HS-5 (cell line): ENCODE data around the gene ALDH1A3.

ENCODE experiments used
- DNase-seq: peaks from one replicate; pipeline ENCODE4 v3.0.0-alpha.2; 2012; ENCODE audit warnings: low read depth

Gene ALDH1A3

DNA sequence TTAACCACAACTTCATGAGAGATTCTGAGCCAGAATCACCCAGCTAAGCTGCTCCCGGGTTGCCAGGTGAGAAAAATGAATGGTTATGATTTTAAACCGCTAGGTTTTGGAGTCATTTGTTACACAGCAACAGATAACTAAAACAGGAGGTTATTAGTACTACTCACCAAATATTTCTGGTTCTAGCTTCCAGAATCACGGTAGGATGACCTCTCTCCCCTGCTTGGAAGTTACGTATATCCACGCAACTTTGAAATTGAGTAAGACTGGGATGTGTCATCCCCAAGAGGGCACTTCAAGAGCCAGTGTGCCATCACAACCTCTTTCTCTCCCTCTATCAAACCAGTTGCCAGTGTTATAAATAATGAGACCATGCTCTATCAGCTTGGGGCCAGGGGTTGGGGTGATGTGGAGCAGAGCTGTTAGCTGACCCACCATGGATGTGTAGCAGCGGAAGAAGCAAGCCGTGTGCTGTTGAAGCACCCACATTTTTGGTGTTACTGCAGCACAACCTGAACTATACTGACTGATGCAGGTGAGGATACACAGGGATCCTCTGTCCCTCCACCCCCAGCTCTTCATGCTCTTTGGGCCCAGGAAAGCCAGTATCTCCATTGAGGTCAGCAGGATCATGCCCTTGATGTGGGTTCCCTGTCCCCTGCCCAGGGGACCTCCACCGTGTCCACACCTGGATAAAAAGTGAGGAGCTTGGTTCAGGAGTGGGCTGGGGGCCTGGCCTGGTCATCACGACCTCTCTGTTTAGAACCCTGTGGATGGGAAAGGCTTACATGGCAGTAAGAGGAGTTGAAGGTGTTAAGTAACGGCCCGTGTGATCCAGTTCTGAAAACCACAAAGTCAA lies 19.4 kb upstream of the ALDH1A3 start:
- DNase-seq: no peak

DNA sequence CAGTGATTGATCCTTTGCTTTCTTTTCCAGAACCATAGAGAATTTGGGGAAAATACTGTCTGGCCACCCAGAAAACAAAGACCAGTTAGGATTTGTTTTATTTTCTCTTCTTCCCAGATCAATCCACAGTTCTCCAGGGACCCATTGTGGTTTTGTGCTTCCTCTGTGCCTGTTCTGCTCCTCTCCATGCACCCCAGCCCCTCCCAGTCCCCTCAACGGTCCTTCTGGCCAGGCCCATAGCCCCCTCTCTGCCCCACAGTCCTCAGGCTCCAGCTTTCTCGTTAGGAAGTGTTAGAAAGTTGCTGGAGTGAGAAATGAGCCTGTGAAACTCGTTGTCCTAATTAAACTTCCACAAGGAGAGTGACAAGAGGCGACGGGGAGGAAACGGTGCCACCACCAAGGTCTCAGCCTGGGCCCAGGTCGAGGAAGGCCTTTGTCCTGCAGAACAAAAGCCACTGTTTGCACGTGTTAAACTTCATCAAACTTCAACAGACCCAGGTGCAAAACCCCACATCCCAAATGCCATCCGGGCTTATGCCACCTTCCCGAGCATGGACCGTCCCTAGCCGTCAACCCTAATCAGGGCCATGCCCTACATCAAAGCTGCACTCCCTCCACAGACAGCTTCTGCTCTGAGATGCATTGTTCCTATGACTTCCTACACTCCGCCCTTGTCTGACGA lies 18.7 kb upstream of the ALDH1A3 start:
- DNase-seq: no peak

DNA sequence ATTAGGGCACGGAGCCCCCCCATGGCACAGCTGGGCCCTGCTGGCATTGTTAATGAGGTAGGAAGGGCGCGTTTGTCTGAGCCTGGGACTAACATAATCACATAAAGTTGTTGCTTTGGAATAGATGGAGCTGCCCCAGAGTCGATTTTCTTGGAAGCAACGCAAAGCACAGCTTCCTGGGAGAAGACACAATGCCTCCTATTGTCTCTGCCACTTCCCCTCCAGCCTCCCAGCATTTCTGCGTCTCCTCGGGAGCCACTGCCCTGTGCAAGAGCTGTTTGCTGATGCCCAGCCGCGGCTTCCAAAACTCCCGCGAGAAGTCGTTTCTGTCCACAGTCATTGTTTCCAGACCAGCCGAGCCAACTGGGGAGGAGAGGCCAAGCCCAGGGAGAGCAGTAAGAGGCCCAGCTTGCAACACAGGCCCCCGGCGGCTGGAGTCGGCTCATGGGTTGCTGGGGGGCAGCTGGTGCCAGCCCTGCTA lies 18.1 kb upstream of the ALDH1A3 start:
- no peak for DNase-seq

DNA sequence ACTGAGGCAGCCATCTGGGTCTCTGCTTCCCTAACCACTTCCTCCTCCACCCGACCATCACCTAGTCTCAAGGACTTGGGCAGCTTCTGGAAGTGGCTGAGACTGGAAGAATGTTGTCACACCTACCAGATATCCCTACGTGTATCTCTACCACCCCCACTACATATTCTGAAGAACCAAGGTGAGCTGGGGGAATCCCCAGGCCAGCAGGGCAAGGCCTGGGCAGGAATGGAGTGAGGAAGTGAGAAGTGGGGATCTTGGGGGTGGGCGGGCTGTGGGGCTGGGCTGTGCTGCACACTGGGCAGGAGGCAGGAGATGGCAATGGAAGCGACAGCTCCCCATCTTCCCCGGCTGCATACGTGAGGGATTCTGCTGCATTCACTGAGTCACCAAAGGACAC lies 17.5 kb upstream of the ALDH1A3 start:
- DNase-seq: no peak

DNA sequence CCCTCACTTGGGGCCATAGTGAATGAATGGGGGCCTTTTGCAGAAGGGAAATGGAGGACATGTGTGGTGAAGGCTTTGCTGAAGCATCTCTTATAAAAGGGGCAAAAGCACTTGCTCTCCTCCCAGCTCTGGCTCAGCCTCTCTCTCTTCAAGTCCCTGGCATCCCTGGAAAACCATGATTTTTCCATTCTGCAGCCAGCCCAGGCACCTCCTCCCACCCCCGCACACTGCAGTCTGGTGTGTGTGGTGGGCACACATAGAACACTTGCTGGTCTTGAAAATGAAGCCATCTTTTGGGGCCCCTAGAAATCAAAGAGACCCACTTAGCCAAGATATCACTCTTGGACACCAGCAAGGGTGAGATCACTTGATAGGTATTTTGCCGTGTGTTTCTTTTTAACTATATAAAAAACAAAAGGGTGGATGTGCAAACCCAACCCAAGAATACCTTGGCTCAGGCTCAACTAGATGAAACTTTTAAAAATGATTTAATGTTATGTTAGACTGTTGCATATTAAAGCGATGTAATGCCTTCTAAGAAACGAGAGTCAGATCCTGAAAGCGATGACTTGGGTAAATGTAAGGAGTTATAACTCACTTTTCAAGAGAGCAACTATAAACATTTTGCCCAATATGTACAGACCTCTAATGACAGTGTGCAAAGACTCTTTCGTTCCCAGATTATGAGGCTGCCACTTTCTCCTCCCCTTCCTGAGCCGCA lies 16.4 kb upstream of the ALDH1A3 start:
- DNase-seq: no peak

DNA sequence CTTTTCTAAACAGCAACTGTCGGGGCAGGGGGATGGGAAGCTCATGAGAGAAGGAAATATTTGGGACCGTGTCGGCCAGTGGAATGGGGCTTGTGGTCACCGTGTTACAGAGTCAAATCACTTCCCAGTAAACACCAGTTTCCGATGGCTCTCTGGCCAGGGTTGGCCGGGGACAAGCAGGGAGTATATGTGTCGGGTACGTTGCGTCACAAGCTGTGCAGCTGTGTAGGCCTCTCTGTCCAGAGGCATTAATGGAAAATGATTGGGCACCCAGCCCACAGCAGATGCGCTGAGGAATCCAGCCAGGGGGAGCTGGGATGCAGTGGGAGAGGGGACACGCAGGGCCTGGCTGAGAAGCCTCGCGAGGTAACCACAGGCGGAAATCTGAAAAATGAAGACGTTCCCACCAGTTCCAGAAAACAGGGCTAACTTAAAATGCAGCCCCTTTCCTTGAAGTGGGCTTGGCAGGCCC lies 15.8 kb upstream of the ALDH1A3 start:
- DNase-seq: no peak

DNA sequence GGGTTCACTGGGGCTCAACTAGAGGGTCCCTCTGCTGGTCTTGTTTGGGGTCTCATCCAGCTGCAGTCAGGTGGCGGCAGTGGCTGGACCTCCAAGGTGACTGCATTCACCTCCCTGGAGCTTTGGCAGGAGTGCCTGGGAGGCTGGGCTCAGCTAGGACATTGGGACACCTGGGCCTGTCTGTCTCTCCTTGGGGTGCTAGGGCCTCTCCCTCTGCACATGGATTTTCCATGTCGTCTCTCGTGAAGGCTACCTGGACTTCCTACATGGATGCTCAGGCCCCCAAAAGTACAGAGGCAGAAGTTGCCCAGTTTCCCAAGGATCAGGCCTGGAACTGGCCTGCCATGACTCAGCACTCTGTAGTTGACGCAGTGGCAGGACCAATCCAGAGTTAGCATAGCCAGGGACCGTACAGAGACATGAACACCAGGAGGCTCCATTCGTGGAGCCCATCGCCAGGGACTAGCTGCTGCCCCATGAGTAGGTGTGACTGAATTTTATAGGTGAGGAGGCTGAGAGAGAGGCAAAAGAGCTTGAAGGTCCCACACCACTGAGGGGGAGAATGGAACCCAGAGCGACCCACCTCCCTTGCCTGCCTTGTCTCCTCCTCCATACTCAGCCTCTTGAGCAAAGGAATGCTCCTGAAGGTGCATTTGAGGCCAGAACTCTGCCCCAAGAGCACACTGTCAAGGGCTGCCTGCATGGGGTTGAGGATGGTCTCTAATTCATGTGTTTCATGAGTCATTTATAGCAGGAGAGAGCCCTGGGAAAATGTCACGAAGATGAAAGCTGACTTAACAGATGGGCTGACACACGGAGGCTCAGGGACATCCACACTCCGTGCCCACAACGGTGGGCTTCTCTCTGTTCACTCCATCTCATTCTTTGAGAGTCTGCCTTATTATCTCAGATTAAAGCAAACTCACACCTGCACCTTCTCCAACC lies 13.0 kb upstream of the ALDH1A3 start:
- no peak for DNase-seq

DNA sequence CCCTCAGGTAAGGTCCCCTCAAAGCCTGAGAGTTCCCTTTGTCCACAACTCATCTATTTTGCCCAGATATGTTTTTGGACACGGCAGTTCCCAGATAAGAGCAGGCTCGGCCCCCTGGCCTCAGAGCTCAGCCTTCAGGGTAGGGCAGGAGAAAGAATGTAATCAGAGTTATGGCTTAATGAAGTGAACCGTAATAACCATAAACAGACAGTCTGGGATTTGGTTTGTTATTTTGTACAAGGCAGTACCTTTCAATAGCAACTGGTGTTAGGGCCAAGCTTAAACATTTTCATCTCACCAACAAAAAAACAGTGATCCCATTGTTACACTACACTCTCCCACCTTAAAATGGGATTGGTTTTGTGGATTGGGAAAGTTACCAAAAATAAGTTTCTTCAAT lies 12.2 kb upstream of the ALDH1A3 start:
- DNase-seq: no peak

DNA sequence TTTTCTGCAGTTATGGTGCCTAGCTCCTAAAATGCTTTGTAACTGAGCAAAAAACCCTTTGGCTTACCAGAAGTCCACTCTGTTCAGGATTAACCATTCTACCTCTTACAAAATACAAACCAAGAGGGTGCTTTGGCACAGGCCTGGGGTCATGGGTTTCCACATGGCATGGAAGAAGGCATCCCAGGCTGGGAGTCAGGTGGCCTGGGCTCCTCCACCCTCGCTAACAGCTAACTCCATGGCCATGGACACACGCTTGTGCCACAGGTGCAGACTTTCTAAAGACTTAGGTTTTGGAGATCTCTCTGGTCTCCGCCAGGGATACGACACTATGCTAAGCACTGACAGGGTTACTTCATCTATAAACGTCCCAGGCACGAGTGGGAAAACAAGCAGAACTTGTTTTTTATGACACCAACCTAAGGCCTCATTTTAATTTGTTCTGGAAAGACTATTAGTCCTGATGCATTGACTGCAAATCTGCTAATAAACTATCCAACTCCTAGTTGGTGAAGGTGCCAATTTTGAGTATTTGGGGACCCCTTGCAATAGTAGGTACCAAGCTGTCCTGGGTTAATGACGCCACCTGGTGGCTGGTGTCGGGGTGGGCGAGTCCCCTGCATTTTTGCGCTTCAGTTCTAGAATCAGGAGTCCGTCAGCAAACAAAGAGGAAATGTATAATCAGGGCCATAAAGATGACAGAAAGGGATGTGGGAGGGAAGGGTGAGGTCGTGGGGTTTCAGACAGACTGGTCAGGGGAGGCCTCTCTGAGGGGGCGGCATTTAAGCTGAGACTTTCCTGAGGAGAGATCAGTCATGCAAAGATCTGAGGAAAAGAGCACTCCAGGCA lies 10.3 kb upstream of the ALDH1A3 start:
- DNase-seq: no peak

DNA sequence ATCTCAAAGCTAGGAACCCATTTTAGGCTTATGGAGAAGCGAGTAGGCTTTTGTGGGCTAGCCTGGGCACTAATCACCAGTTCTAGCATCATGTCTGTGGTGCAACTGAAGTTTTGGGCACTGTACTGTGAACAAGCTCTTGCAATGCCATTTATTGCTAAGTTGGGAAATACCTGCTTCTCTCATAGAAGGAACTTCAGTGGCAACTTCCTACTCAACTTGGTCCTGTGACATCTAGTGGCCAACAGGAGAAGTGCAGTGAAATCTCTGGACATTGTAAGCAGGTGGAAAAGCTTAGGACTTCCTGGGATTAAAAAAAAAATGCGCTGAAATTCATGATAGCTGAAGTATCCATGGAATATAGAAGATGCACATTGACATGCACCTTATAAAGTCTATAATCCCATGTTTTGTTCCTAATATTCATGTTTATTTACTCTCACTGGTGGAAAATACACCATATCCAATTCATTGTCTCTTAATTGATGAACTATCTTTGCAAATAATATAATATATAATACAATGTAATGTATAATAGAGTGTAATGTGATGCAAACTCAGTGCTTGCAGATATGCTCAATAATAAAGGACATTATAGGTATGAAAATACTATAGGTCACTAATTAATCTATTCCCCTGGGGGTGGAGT lies 6.5 kb upstream of the ALDH1A3 start:
- peak; percentile 71 for DNase-seq

DNA sequence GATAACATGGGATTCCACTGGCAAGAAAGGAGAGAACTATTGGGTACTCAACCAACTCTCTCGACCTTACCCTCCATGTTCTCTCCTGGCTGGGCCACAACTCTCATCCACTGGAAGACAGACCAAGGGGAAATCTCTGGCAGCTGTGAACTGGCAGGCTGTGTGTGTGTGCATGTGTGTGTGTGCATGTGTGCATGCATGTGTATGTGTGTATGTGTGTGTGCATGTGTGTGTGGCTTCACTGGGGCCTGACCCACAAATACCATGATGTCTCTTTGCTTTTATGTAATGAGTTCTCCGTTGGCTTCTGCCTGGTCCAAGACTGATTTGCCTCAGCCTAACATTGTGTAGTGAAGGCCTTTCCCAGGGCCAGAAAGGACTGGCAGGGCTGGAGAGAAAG lies 4.1 kb upstream of the ALDH1A3 start:
- DNase-seq: no peak

DNA sequence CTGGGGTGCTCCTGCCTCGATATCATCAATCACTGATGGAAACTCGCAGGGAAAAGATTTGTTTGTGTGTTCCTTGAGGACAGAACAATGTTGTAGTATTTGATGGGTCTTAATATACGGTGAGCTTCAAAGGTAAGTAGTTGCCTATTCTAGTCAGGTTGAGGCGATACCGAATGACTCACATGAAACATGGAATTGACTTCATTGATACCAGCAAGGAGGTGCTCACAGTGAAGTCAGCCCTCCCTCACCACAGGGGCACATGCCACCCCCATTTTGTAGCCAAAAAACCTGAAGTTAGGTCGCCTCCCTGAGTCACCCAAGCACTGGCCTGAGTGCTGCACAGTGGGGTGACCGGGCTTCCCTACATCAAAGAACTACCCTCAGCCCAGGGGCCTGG lies 3.7 kb upstream of the ALDH1A3 start:
- DNase-seq: no peak

DNA sequence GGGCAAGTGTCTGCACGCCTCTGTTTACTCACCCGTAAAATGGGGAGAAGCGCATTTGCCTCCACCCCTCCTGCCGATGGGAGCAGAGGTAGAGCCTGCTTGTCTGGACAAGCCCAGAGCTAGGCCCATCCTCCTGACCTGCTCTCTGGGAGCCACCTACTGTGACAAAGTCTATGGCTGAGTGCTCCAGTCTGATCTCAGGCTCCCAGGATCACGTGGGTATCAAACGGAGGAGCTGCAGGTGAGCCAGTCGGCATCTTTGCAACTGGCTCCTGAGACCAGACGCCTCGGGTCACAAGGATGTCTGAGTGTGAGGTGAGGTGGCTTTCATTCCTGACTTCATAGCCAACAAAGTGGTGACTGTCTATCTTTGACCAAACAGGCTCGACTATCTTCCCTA lies 2.1 kb upstream of the ALDH1A3 start:
- DNase-seq: no peak

DNA sequence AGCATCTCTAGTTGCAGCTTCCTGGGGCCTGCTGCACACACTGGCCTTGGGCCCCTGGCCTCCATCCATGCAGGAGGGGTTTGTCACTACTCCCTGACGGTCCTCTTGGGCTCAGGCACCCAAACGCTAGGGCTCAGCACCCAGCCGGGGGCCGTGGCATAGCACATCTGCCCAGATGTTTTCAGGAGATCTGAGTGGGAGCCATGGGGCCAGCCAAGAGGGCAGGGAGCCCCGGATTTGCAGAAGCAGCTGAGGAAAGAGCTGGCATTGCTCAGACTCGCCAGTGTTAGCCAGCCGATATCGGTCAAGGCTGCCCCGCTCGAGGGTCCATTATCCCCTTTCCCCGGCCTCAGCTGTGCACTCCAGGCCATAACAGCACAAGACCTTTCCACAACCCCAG lies 1.5 kb upstream of the ALDH1A3 start:
- no peak for DNase-seq

DNA sequence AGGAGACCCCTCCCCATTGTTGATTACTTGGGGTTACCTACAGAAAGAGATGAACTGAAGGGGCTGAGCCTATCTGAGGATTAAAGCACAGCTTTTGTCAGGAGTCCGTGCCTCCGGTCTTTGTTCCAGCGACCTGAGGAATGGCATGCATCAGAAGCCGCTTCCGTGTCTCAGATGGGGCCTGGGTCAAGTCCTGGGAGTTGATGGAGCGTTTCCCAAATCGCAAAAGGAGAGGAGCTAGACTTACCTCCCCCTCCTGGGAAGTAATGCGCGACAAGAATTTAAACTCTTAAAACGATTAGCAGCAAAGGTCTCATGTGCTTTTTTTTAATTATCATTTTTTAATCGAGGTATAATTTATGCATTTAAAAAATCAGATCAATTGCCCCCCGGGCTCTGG lies 983 bp upstream of the ALDH1A3 start:
- DNase-seq: no peak

DNA sequence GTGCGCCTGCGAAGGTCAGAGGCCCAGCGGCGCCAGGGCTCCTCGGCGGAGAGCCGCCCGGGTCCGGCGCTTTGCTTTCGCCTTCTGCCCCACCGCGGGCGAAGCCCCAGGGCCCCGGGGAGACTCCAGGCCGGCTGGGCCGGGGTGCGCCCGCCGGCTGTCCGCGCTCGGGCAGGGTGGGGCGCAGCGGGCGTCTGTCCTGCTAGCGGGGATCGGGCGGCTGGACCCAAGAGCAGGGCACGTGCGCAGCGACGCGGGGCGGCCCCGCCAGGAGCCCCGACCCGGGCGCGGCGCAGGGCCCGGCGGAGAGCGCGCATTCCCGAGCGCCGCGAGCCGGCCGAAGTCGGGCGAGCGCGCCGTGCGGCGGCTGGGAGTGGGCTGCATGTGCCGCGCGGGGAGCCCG lies 569 bp upstream of the ALDH1A3 start:
- DNase-seq: no peak

DNA sequence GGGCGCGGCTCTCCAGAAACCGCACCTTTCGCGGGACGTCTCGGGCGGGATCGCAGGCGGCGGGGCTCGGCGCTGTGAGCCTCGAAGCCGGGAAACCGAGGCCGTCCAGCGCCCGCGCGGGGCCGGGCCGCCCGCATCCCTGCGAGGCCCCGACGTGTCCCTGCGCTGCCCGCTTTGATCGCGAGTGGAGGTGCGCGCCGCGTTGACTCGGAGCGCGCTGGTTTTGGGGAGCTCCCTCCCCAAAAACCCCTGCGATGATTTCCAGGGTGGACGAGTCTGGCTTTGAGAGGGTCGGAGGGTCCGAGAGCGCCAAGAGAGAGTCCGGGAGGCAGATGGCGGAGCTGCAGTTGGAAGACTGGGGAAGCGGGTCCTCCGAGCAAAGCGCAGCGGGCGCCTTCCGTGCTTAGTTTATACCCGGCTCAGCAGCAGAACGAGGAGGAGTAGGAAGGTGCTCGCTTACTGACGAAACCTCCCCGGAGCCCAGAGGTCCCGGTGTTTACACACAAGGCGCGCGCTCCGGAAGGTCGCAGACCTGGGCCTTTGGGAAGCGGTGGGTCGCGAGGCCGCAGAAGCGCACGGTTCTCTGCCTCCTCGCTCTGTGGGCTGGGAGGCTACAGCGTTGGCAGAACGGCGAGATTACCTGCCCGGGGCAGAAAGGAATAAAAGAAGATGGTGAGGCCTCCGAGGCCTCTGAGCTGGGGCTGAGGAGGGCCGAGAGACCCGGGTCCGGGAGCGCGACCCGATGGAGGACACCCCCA lies 687 bp downstream of the ALDH1A3 start:
- no peak for DNase-seq

DNA sequence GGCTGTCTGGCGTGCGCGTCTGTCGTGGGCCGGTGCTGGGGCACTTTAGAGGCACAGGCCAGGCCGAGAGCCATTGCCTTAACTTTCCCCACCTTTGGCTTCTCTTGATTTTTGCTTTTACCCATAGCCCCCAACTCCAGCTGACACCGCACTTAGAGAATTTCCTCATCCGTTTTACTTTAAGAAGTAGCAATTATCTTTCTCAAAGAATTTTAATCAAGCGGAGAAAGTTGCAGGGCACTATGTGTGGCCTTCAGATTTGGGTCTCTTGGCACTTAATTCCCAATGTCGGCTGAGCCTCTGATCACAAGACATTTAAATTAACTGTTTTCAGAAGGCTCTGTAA lies 1.2 kb downstream of the ALDH1A3 start:
- DNase-seq: no peak

DNA sequence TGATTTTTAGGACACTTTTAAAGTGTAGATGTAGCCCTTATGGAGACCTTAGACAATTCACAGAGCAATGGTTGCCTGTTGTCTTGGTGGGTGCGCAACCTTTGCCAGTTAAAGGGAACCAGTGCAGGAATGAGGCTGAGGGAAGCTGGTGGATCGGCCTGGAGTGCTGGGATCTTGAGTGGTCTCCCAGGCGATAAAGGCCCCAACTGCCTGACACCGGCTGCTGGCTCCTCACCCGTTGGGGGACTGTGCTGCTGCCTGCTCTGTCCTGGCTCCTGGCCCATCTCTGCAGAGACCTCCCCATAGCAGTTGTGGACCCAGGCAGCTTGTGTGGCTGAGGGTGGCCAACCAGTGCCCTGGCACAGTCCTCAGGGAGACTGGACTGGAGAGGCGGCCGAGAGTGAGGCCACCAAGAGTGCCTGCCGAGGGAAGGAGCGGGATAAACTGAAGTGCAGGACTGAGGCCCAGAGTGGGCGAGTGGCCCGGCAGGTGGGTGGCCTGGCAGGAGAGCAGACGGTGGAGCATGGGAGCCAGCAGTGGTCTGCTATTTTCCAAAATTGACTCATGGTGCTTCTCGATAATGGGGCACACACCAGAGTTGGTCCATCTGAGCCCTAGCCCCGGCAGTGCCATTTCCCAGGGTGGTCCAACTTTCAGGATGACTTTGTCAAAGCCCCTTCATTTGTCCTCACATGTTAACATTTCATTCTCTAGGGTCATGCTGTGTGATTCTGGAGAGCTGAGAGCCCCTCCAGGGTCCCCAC lies 2.1 kb downstream of the ALDH1A3 start:
- no peak for DNase-seq
